Choroid plexus epithelial cell (primary cell): ENCODE data around the gene TM9SF3.
"Not testable (repeated sequence)": the region's sequence is repeated elsewhere in the genome, so short reads cannot be mapped to it uniquely, and the experiment has no call there.

Source experiments
- DNase-seq: peaks from one replicate; pipeline ENCODE4 v3.0.0-alpha.2; 2010; ENCODE audit warnings: low read depth
- H3K4me3 ChIP-seq: 2 replicates; pipeline ENCODE4 v1.5.1; 2011; ENCODE audit warnings: low read depth, mild to moderate bottlenecking, control low read depth, low read length, moderate library complexity
- TF ChIP-seq, protein P1 (sequence below): conservative IDR thresholded peaks from 2 replicates; pipeline ENCODE4 v1.5.1; 2011; ENCODE audit warnings: low read depth, mild to moderate bottlenecking, control low read depth, inconsistent platforms, low read length, moderate library complexity

Gene TM9SF3

DNA sequence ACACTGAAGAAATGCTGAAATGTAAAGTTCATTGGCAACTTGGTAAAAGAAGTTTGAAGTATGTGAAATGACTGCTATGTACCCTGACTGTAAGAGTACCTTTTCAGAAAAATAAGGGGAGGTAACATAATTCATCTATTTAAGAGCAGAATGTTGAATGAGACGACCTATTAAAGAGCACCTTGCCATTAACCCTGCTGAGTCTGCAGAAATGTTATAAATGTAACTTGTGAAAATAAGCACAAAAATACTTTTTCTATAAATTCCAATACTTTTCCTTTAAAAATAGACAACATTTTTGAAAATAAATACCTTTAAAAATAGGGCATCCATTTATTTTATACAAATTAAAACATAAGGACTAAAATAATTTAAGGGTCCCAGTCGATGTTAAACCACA, 7.7 kb downstream of the TM9SF3 start:
- TF ChIP-seq, protein P1, sequence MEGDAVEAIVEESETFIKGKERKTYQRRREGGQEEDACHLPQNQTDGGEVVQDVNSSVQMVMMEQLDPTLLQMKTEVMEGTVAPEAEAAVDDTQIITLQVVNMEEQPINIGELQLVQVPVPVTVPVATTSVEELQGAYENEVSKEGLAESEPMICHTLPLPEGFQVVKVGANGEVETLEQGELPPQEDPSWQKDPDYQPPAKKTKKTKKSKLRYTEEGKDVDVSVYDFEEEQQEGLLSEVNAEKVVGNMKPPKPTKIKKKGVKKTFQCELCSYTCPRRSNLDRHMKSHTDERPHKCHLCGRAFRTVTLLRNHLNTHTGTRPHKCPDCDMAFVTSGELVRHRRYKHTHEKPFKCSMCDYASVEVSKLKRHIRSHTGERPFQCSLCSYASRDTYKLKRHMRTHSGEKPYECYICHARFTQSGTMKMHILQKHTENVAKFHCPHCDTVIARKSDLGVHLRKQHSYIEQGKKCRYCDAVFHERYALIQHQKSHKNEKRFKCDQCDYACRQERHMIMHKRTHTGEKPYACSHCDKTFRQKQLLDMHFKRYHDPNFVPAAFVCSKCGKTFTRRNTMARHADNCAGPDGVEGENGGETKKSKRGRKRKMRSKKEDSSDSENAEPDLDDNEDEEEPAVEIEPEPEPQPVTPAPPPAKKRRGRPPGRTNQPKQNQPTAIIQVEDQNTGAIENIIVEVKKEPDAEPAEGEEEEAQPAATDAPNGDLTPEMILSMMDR, result no peak
- DNase-seq, result no peak
- H3K4me3 ChIP-seq, result no peak overlapping the region

DNA sequence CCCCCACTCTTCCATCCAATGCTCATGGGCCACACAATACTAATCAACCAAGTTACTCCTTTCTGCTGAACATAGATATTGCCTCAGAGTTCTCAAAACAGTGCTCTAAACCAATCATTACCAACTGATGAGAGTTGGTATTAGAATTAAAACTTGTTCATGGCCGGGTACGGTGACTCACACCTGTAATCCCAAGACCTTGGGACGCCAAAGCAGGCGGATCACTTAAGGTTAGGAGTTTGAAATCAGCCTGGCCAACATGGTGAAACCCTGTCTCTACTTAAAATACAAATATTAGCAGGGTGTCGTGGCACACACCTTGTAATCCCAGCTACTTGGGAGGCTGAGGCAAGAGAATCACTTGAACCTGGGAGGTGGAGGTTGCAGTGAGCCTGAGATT, 8.2 kb downstream of the TM9SF3 start:
- DNase-seq, result no peak
- TF ChIP-seq, protein P1, result no peak
- H3K4me3 ChIP-seq, result no peak overlapping the region

DNA sequence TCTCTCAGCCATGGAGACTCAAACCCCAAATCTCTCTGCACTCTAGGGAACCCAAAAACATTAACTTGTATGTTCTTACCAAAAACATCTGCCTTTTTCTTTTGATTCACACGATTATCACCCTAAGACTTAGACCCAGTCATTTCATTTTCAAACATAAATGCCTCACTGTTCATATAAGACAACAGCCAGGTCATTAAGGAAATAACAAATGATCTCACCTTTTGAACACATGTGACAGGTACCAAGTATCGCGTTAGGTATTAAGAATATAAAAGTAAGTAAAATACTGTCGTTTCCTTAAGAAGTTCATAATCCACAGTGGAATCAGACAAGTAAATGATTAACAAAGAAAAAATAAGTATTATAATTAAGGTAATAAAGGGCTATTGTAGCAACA, 8.8 kb downstream of the TM9SF3 start:
- TF ChIP-seq, protein P1, result no peak
- no peak for DNase-seq

DNA sequence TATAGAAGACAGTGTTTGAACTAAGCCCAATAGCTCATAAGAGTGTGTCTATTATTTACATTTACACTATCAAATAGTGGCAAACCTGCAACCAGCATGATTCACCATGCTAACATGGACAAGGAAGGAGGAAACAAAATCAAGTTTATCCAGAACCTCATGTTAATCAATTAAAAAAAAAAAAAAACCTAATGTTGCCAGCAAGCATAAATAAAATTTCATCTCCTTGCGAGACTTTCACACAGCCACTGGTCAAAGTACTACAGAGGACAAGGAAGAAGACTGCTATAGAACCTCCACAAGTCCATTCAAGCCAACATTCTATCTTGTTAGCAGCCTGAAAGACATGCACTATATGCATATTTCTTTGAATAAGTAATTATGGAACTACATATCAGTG, 9.7 kb downstream of the TM9SF3 start:
- TF ChIP-seq, protein P1, result no peak
- DNase-seq, result no peak
- no peak overlapping the region for H3K4me3 ChIP-seq

More for the DNA sequence above, 8.8 kb downstream of the TM9SF3 start:
- H3K4me3 ChIP-seq, result no peak overlapping the region

DNA sequence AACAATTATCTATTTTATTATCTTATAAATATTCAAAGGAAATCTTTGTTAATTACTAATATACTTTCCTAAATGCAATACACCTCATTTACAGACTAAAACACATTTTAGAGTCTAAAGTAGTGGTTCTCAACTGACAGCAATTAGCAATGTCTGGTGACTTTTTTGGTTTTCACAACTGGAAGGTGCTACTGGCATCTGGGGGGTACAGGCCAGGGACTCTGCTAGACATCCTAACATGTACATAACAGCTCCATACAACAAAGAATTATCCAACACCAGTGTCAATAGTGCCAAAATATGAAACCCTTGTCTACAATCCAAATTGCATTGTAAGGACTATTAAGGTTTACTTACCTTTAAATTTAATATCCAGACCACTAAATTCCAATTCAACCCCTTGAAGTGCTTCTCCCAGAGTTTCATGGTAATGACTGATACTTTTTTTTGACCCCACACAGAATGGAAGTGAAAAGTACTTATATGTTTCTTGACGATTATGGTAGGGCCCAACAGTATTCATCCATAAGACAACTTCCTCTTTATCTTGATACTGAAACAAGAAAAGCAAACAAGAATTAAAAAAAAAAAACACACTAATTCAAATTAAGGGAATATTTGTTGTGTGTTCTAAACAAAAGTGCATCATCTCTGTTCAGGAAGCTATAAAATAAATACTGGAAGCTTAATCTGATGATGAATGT, 10.4 kb downstream of the TM9SF3 start:
- no peak for DNase-seq
- TF ChIP-seq, protein P1, result no peak

DNA sequence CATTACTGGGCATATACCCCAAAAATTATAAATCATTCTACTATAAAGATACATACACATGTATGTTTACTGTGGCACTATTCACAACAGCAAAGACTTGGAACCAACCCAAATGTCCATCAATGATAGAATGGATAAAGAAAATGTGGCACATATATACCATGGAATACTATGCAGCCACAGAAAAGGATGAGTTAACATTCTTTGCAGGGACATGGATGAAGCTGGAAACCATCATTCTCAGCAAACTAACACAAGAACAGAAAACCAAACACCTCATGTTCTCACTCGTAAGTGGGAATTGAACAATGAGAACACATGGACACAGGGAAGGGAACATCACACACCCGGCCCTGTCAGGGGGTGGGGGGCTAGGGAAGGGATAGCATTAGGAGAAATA, 12.2 kb downstream of the TM9SF3 start:
- not testable (repeated sequence) for DNase-seq, H3K4me3 ChIP-seq

More for the DNA sequence above, 10.4 kb downstream of the TM9SF3 start:
- no peak overlapping the region for H3K4me3 ChIP-seq

DNA sequence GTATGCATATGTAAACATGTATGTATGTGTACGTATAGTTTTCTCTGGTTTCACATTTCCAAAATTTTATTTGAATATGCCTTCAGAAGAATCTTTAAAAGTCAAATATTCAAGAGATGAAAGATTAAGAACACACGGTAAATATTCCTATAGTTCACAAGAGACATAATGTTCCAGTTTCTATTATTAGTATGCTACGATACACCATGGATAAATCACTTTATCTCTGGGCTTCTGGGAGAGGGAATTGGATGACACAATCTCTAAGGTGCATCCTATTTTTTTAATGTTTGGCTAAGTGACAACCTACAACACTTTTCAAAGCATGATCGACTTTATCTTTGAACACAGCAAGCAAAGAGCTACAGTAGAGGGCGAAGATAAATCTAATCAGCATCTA, 13.8 kb downstream of the TM9SF3 start:
- no peak overlapping the region for H3K4me3 ChIP-seq
- TF ChIP-seq, protein P1, result no peak
- DNase-seq, result no peak
